WERI-Rb-1 (cell line): Measurements from ENCODE around the gene RBMS3.

Experiments
- DNase-seq: peaks from one replicate; pipeline ENCODE4 v3.0.0-alpha.2; 2020
- H3K27ac ChIP-seq: fragments of 250-450 bp; sonication (Bioruptor Pico); 2 replicates; pipeline ENCODE4 v1.5.1; 2020; ENCODE audit warnings: mild to moderate bottlenecking, moderate library complexity
- H3K27me3 ChIP-seq: fragments of 250-450 bp; sonication (Bioruptor Pico); 2 replicates; pipeline ENCODE4 v1.5.1; 2021; ENCODE audit warnings: mild to moderate bottlenecking, low read depth, moderate library complexity; ENCODE audit not compliant: insufficient read depth, severe bottlenecking
- H3K36me3 ChIP-seq: fragments of 250-450 bp; sonication (Bioruptor Pico); 2 replicates; pipeline ENCODE4 v1.5.1; 2020; ENCODE audit warnings: mild to moderate bottlenecking, moderate library complexity
- H3K4me3 ChIP-seq: 2 replicates; pipeline ENCODE4 v1.5.1; 2011; ENCODE audit warnings: low read depth, mild to moderate bottlenecking, control low read depth, low read length
- H3K9me3 ChIP-seq: fragments of 250-450 bp; sonication (Bioruptor Pico); 2 replicates; pipeline ENCODE4 v1.5.1; 2021; ENCODE audit warnings: mild to moderate bottlenecking, moderate library complexity; ENCODE audit not compliant: severe bottlenecking
- CTCF ChIP-seq: IDR thresholded peaks from 2 replicates; pipeline ENCODE4 v1.5.1; 2011; ENCODE audit warnings: low read depth, mild to moderate bottlenecking, control low read depth, inconsistent platforms, low read length

Gene RBMS3

GRCh38 chr3:29268651-29269050 is 12.2 kb upstream of the RBMS3 start:
- no peak overlapping the region for H3K27ac ChIP-seq
- DNase-seq, result no peak
- no peaks in the 10 kb centered on the region for H3K27me3 ChIP-seq
- no peak for TF ChIP-seq CTCF
- no peak overlapping the region for H3K4me3 ChIP-seq
- H3K9me3 ChIP-seq, result no peaks in the 10 kb centered on the region
- no peaks in the 10 kb centered on the region for H3K36me3 ChIP-seq

GRCh38 chr3:29270752-29271151 is 10.1 kb upstream of the RBMS3 start:
- no peak overlapping the region for H3K27ac ChIP-seq
- TF ChIP-seq CTCF, result no peak
- DNase-seq, result no peak

GRCh38 chr3:29271475-29271874 is 9.4 kb upstream of the RBMS3 start:
- no peak for DNase-seq
- H3K36me3 ChIP-seq, result no peaks in the 10 kb centered on the region
- no peaks in the 10 kb centered on the region for H3K27me3 ChIP-seq
- H3K9me3 ChIP-seq, result no peaks in the 10 kb centered on the region
- no peak for TF ChIP-seq CTCF
- H3K27ac ChIP-seq, result no peak overlapping the region
- no peak overlapping the region for H3K4me3 ChIP-seq

More at GRCh38 chr3:29270752-29271151, 10.1 kb upstream of the RBMS3 start:
- no peak overlapping the region for H3K4me3 ChIP-seq
- no peaks in the 10 kb centered on the region for H3K27me3 ChIP-seq
- H3K36me3 ChIP-seq, result no peaks in the 10 kb centered on the region
- no peaks in the 10 kb centered on the region for H3K9me3 ChIP-seq

- TF ChIP-seq CTCF, result no peak
- Histone ChIP-seq H3K9me3 (no peaks in the 10 kb centered on the region), H3K4me3 (no peak overlapping the region), H3K27me3 (no peaks in the 10 kb centered on the region), H3K36me3 (no peaks in the 10 kb centered on the region), H3K27ac (no peak overlapping the region)
- no peak for DNase-seq
Measured at GRCh38 chr3:29274667-29275066, 6.2 kb upstream of the RBMS3 start.

- DNase-seq, result no peak
- TF ChIP-seq CTCF, result no peak
- Histone ChIP-seq H3K27me3 (no peaks in the 10 kb centered on the region), H3K4me3 (no peak overlapping the region), H3K36me3 (no peaks in the 10 kb centered on the region), H3K9me3 (no peaks in the 10 kb centered on the region), H3K27ac (no peak overlapping the region)
Measured at GRCh38 chr3:29275309-29275708, 5.6 kb upstream of the RBMS3 start.

GRCh38 chr3:29277249-29277648 is 3.6 kb upstream of the RBMS3 start:
- TF ChIP-seq CTCF, result no peak
- Histone ChIP-seq H3K4me3 (no peak overlapping the region), H3K27me3 (no peaks in the 10 kb centered on the region), H3K36me3 (no peaks in the 10 kb centered on the region), H3K9me3 (no peaks in the 10 kb centered on the region), H3K27ac (no peak overlapping the region)
- DNase-seq, result no peak
